Measurements from ENCODE around the gene TREM2.
"Not testable (repeated sequence)": the region's sequence is repeated elsewhere in the genome, so short reads cannot be mapped to it uniquely, and the experiment has no call there.

Gene TREM2

GRCh38 chr6:41122373-41122772 lies 40.5 kb downstream of the TREM2 start:
- Histone ChIP-seq H3K27ac (ENCODE audit: low read length) (no peak overlapping the region), H3K36me3 (ENCODE audit: control insufficient read depth in 2 of 2, insufficient read depth in 2 of 2, low read length in 2 of 2) (peaks cover 0 to 5% of the 10 kb centered on the region in 2 donors), H3K9me3 (ENCODE audit: control insufficient read depth in 2 of 2, low read length in 2 of 2) (no peaks in the 10 kb centered on the region), H3K27me3 (ENCODE audit: control insufficient read depth in 1 of 2, insufficient read depth in 2 of 2, low read length in 2 of 2) (no peaks in the 10 kb centered on the region), H3K9ac (ENCODE audit: low read length in 2 of 2) (no peak overlapping the region), H3K4me1 (ENCODE audit: control insufficient read depth, insufficient read depth, low read length) (no peaks in the 10 kb centered on the region), H3K4me3 (ENCODE audit: low read length in 2 of 2) (no peak overlapping the region)

GRCh38 chr6:41120058-41120457 lies 42.9 kb downstream of the TREM2 start:
- Histone ChIP-seq H3K36me3 (ENCODE audit: control insufficient read depth in 2 of 2, insufficient read depth in 2 of 2, low read length in 2 of 2) (peaks cover 0 to 5% of the 10 kb centered on the region in 2 donors), H3K27me3 (ENCODE audit: control insufficient read depth in 1 of 2, insufficient read depth in 2 of 2, low read length in 2 of 2) (no peaks in the 10 kb centered on the region), H3K9ac (ENCODE audit: low read length in 2 of 2) (no peak overlapping the region), H3K27ac (ENCODE audit: low read length) (no peak overlapping the region), H3K9me3 (ENCODE audit: control insufficient read depth in 2 of 2, low read length in 2 of 2) (no peaks in the 10 kb centered on the region), H3K4me3 (ENCODE audit: low read length in 2 of 2) (no peak overlapping the region), H3K4me1 (ENCODE audit: control insufficient read depth, insufficient read depth, low read length) (no peaks in the 10 kb centered on the region)

GRCh38 chr6:41119508-41119907 lies 43.4 kb downstream of the TREM2 start:
- H3K9ac ChIP-seq (ENCODE audit: low read length in 2 of 2): no peak overlapping the region
- H3K9me3 ChIP-seq (ENCODE audit: control insufficient read depth in 2 of 2, low read length in 2 of 2): no peaks in the 10 kb centered on the region
- no peak overlapping the region for H3K4me3 ChIP-seq (ENCODE audit: low read length in 2 of 2)
- H3K36me3 ChIP-seq (ENCODE audit: control insufficient read depth in 2 of 2, insufficient read depth in 2 of 2, low read length in 2 of 2): peaks cover 0 to 5% of the 10 kb centered on the region in 2 donors
- no peaks in the 10 kb centered on the region for H3K27me3 ChIP-seq (ENCODE audit: control insufficient read depth in 1 of 2, insufficient read depth in 2 of 2, low read length in 2 of 2)
- no peaks in the 10 kb centered on the region for H3K4me1 ChIP-seq (ENCODE audit: control insufficient read depth, insufficient read depth, low read length)
- no peak overlapping the region for H3K27ac ChIP-seq (ENCODE audit: low read length)

- not testable (repeated sequence) for H3K9ac ChIP-seq (ENCODE audit: low read length in 2 of 2); H3K4me3 ChIP-seq (ENCODE audit: low read length in 2 of 2); H3K27ac ChIP-seq (ENCODE audit: low read length)
These were observed 47.9 kb downstream of the TREM2 start for GRCh38 chr6:41115027-41115426.

GRCh38 chr6:41111017-41111416 lies 51.9 kb downstream of the TREM2 start:
- Histone ChIP-seq H3K4me3 (ENCODE audit: low read length in 2 of 2) (no peak overlapping the region), H3K9ac (ENCODE audit: low read length in 2 of 2) (no peak overlapping the region), H3K4me1 (ENCODE audit: control insufficient read depth, insufficient read depth, low read length) (no peaks in the 10 kb centered on the region), H3K36me3 (ENCODE audit: control insufficient read depth in 2 of 2, insufficient read depth in 2 of 2, low read length in 2 of 2) (peaks cover 0 to 2% of the 10 kb centered on the region in 2 donors), H3K27ac (ENCODE audit: low read length) (no peak overlapping the region), H3K27me3 (ENCODE audit: control insufficient read depth in 1 of 2, insufficient read depth in 2 of 2, low read length in 2 of 2) (no peaks in the 10 kb centered on the region), H3K9me3 (ENCODE audit: control insufficient read depth in 2 of 2, low read length in 2 of 2) (no peaks in the 10 kb centered on the region)

More at GRCh38 chr6:41115027-41115426, 47.9 kb downstream of the TREM2 start:
- not testable (repeated sequence) for H3K4me1 ChIP-seq (ENCODE audit: control insufficient read depth, insufficient read depth, low read length); H3K27me3 ChIP-seq (ENCODE audit: control insufficient read depth in 1 of 2, insufficient read depth in 2 of 2, low read length in 2 of 2); H3K9me3 ChIP-seq (ENCODE audit: control insufficient read depth in 2 of 2, low read length in 2 of 2); H3K36me3 ChIP-seq (ENCODE audit: control insufficient read depth in 2 of 2, insufficient read depth in 2 of 2, low read length in 2 of 2)
